GM23338 (cell line): Measurements from ENCODE around the gene MYO3B. TPM values are rescaled to one million over a fixed set of nuclear protein-coding genes. Genes with fewer than 3 reads are reported as not detected.

ENCODE experiments used
- ATAC-seq: fragments of 200-7000 bp; cut with Tn5 transposase; 3 replicates; pipeline ENCODE4 v1.9.1; 2020
- DNase-seq: peaks from one replicate; pipeline ENCODE4 v3.0.0-alpha.2; 2015; ENCODE audit warnings: low spot score
- H2AFZ ChIP-seq: fragments of 200-600 bp; sonication (generic); 2 replicates; pipeline ENCODE4 v1.8.0; 2016; ENCODE audit warnings: antibody characterized with exemption, mild to moderate bottlenecking, moderate library complexity
- H3F3A ChIP-seq: fragments of 200-600 bp; sonication (generic); replicated peaks from 2 replicates; pipeline ENCODE4 v1.8.0; 2017; ENCODE audit warnings: antibody characterized with exemption, mixed run types, low read depth
- H3K27ac ChIP-seq: fragments of 200-600 bp; sonication (generic); 2 replicates; pipeline ENCODE4 v1.6.1; 2016; ENCODE audit warnings: low read depth
- H3K27me3 ChIP-seq: fragments of 200-600 bp; sonication (generic); 2 replicates; pipeline ENCODE4 v1.8.0; 2016; ENCODE audit warnings: mild to moderate bottlenecking, mixed run types, moderate library complexity; ENCODE audit not compliant: insufficient read depth
- H3K36me3 ChIP-seq: fragments of 200-600 bp; sonication (generic); 2 replicates; pipeline ENCODE4 v1.8.0; 2016; ENCODE audit warnings: mild to moderate bottlenecking; ENCODE audit not compliant: insufficient read depth
- H3K4me1 ChIP-seq: fragments of 200-600 bp; sonication (generic); 2 replicates; pipeline ENCODE4 v1.8.0; 2016; ENCODE audit warnings: mild to moderate bottlenecking, moderate library complexity; ENCODE audit not compliant: insufficient read depth
- H3K4me2 ChIP-seq: fragments of 200-600 bp; sonication (generic); 2 replicates; pipeline ENCODE4 v1.7.1; 2017; ENCODE audit warnings: mixed run types
- H3K4me3 ChIP-seq: fragments of 200-600 bp; sonication (generic); 2 replicates; pipeline ENCODE4 v1.6.1; 2016; ENCODE audit warnings: mixed run types
- H3K79me2 ChIP-seq: fragments of 200-600 bp; sonication (generic); replicated peaks from 2 replicates; pipeline ENCODE4 v1.8.0; 2017; ENCODE audit warnings: mild to moderate bottlenecking; ENCODE audit not compliant: insufficient read depth
- H3K9me2 ChIP-seq: fragments of 200-600 bp; sonication (generic); 2 replicates; pipeline ENCODE4 v1.8.0; 2017; ENCODE audit not compliant: insufficient read depth
- H4K20me1 ChIP-seq: fragments of 200-600 bp; sonication (generic); replicated peaks from 2 replicates; pipeline ENCODE4 v1.8.0; 2017; ENCODE audit warnings: mild to moderate bottlenecking; ENCODE audit not compliant: insufficient read depth
- H3K27ac Mint-ChIP-seq: 2 replicates; pipeline ENCODE4 v1.8.0; 2020; ENCODE audit warnings: inconsistent platforms, mild to moderate bottlenecking, moderate library complexity, mixed read lengths
- H3K27me3 Mint-ChIP-seq: 3 replicates; pipeline ENCODE4 v1.8.0; 2022; ENCODE audit warnings: low read depth, mild to moderate bottlenecking, moderate library complexity, mixed read lengths, inconsistent platforms; ENCODE audit not compliant: insufficient read depth, poor library complexity
- H3K36me3 Mint-ChIP-seq: 3 replicates; pipeline ENCODE4 v1.8.0; 2021; ENCODE audit warnings: low read depth, mild to moderate bottlenecking, inconsistent platforms, moderate library complexity, mixed read lengths
- H3K4me1 Mint-ChIP-seq: 3 replicates; pipeline ENCODE4 v1.8.0; 2020; ENCODE audit warnings: mild to moderate bottlenecking, inconsistent platforms, mixed read lengths
- H3K4me3 Mint-ChIP-seq: 3 replicates; pipeline ENCODE4 v1.8.0; 2021; ENCODE audit warnings: moderate library complexity, mild to moderate bottlenecking, inconsistent platforms, mixed read lengths
- H3K9me3 Mint-ChIP-seq: 3 replicates; pipeline ENCODE4 v1.8.0; 2020; ENCODE audit warnings: moderate library complexity, mild to moderate bottlenecking, inconsistent platforms, mixed read lengths
- CREB1 ChIP-seq: fragments of 250-450 bp; sonication (Bioruptor Pico); IDR thresholded peaks from 2 replicates; pipeline ENCODE4 v1.5.0; 2020; ENCODE audit warnings: low read depth, mild to moderate bottlenecking, moderate library complexity
- JUNB ChIP-seq: IDR thresholded peaks from one replicate; pipeline ENCODE4 v1.6.1; 2016; ENCODE audit warnings: antibody characterized with exemption; ENCODE audit not compliant: unreplicated experiment
- POLR2AphosphoS5 ChIP-seq: IDR thresholded peaks from 2 replicates; pipeline ENCODE4 v1.6.1; 2016; ENCODE audit warnings: antibody characterized with exemption, low read depth
- STAT1 ChIP-seq: IDR thresholded peaks from one replicate; pipeline ENCODE4 v1.6.1; 2016; ENCODE audit warnings: antibody characterized with exemption; ENCODE audit not compliant: unreplicated experiment
- ZNF114 ChIP-seq: fragments of 250-450 bp; sonication (Bioruptor Pico); IDR thresholded peaks from 2 replicates; pipeline ENCODE4 v1.5.0; 2020; ENCODE audit warnings: mild to moderate bottlenecking, moderate library complexity
- ZNF331 ChIP-seq: fragments of 250-450 bp; sonication (Bioruptor Pico); IDR thresholded peaks from 2 replicates; pipeline ENCODE4 v1.5.0; 2020; ENCODE audit warnings: low read depth, mild to moderate bottlenecking, moderate library complexity
- polyA plus RNA-seq: library from polyadenylated mRNA; unstranded; fragments of >200 nt; fragmentation: Nextera tagmentation; extraction: Ambion mirVana; gene quantifications from 2 replicates; pipeline ENCODE4 v1.2.1, GENCODE V29; 2016
- total RNA-seq: library from RNA; depleted of rRNA; stranded (reverse); fragments of >200 nt; shearing (Covaris generic); gene quantifications from 2 replicates; pipeline ENCODE4 v1.2.3, GENCODE V29; 2014
- TF ChIP-seq, protein P1 (sequence below): IDR thresholded peaks from one replicate; pipeline ENCODE4 v1.6.1; 2018; ENCODE audit warnings: antibody characterized with exemption; ENCODE audit not compliant: unreplicated experiment
- TF ChIP-seq, protein P2 (sequence below): IDR thresholded peaks from 2 replicates; pipeline ENCODE4 v1.6.1; 2016; ENCODE audit warnings: antibody characterized with exemption
- TF ChIP-seq, protein P3 (sequence below), 2 experiments: fragments of 200-600 bp in 1 of 2; sonication (generic) in 1 of 2; conservative IDR thresholded peaks; 2 replicates each; pipeline versions ENCODE4 v1.5.1 to v1.6.1; 2016 to 2017; ENCODE audit warnings: antibody characterized with exemption in 2 of 2, low read depth in 2 of 2, mild to moderate bottlenecking in 2 of 2, moderate library complexity in 1 of 2

The MYO3B gene
- total and polyA plus RNA-seq, 2 experiments from 2014 or later, result 0.42 TPM; not detected in 1

DNA sequence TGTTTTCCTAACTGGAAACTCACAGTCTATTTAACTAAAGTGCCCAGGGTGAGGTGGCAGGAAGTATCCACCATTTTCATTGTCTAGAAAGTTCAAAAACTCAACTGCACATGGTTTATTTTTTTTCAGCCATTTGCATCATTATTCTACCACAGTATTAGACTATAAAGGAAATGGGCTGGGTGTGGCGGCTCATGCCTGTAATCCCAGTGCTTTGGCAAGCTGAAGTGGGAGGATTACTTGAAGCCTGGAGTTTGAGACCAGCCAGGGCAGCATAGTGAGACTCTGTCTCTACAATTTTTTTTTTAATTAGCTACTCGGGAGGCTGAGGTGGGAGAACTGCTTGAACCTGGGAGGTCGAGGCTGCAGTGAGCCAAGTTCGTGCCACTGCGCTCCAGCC is 213.8 kb downstream of the MYO3B start:
- no peak for ATAC-seq
- TF ChIP-seq STAT1 (no peak), ZNF114 (no peak), CREB1 (CRISPR knock-in tag) (no peak)
- TF ChIP-seq, protein P1, sequence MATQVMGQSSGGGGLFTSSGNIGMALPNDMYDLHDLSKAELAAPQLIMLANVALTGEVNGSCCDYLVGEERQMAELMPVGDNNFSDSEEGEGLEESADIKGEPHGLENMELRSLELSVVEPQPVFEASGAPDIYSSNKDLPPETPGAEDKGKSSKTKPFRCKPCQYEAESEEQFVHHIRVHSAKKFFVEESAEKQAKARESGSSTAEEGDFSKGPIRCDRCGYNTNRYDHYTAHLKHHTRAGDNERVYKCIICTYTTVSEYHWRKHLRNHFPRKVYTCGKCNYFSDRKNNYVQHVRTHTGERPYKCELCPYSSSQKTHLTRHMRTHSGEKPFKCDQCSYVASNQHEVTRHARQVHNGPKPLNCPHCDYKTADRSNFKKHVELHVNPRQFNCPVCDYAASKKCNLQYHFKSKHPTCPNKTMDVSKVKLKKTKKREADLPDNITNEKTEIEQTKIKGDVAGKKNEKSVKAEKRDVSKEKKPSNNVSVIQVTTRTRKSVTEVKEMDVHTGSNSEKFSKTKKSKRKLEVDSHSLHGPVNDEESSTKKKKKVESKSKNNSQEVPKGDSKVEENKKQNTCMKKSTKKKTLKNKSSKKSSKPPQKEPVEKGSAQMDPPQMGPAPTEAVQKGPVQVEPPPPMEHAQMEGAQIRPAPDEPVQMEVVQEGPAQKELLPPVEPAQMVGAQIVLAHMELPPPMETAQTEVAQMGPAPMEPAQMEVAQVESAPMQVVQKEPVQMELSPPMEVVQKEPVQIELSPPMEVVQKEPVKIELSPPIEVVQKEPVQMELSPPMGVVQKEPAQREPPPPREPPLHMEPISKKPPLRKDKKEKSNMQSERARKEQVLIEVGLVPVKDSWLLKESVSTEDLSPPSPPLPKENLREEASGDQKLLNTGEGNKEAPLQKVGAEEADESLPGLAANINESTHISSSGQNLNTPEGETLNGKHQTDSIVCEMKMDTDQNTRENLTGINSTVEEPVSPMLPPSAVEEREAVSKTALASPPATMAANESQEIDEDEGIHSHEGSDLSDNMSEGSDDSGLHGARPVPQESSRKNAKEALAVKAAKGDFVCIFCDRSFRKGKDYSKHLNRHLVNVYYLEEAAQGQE, result no peak
- Histone ChIP-seq H4K20me1 (no peaks in the 10 kb centered on the region), H2AFZ (no peak overlapping the region), H3K36me3 (no peaks in the 10 kb centered on the region), H3K27ac (no peak overlapping the region), H3K9me2 (peaks cover 3% of the 10 kb centered on the region; the same call in 1 of the 2 replicates), H3K4me1 (no peaks in the 10 kb centered on the region), H3K27me3 (no peaks in the 10 kb centered on the region), H3K4me2 (no peak overlapping the region), H3F3A (no peaks in the 10 kb centered on the region), H3K4me3 (no peak overlapping the region), H3K79me2 (no peaks in the 10 kb centered on the region)
- Mint-ChIP-seq H3K4me1 (peaks cover 6% of the 10 kb centered on the region; the same call in 2 of the 3 replicates), H3K9me3 (no peaks in the 10 kb centered on the region), H3K27me3 (no peaks in the 10 kb centered on the region), H3K27ac (no peak overlapping the region), H3K36me3 (no peaks in the 10 kb centered on the region), H3K4me3 (no peak overlapping the region)
- DNase-seq, result no peak

DNA sequence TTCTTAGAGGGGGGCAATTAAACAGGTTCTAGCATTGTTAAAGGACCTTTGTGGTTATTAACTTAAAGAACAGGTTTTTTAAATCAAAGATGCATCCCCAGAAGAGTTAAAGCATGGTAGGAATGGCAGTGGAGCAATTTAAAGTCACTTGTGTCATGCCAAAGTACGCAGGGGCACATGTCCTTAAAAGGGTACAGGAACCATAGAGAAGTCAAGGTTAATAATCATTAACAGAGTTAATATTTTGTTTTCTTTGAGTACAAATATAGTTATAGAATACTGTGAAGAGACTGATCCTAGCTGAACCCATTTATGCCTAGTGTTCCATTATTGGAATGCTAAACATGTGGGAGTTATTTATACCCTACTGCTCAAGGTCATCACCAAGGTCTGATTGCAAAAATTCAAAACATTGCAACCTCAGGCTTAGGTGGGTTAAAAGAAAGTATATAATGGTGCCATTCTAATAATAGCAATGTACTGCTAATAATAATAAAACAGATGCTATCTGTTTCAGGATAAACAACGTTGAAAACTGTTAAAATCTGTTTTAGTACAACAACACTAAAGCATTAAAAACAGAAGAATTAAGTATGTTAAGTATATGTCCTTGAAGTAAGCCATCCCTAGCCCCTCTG is 216.0 kb downstream of the MYO3B start:
- Histone ChIP-seq H3K4me1 (no peaks in the 10 kb centered on the region), H3K27ac (no peak overlapping the region), H3K9me2 (peaks cover 3% of the 10 kb centered on the region; the same call in 1 of the 2 replicates), H3K36me3 (no peaks in the 10 kb centered on the region), H3K79me2 (no peaks in the 10 kb centered on the region), H4K20me1 (no peaks in the 10 kb centered on the region), H3K27me3 (no peaks in the 10 kb centered on the region), H3K4me3 (no peak overlapping the region), H3K4me2 (no peak overlapping the region), H3F3A (no peaks in the 10 kb centered on the region), H2AFZ (no peak overlapping the region)
- Mint-ChIP-seq H3K4me1 (peaks cover 6% of the 10 kb centered on the region; the same call in 2 of the 3 replicates), H3K27ac (no peak overlapping the region), H3K4me3 (no peak overlapping the region), H3K27me3 (no peaks in the 10 kb centered on the region), H3K36me3 (no peaks in the 10 kb centered on the region), H3K9me3 (no peaks in the 10 kb centered on the region)
- DNase-seq, result no peak
- no peak for ATAC-seq
- no peak for TF ChIP-seq JUNB
- TF ChIP-seq, protein P2, sequence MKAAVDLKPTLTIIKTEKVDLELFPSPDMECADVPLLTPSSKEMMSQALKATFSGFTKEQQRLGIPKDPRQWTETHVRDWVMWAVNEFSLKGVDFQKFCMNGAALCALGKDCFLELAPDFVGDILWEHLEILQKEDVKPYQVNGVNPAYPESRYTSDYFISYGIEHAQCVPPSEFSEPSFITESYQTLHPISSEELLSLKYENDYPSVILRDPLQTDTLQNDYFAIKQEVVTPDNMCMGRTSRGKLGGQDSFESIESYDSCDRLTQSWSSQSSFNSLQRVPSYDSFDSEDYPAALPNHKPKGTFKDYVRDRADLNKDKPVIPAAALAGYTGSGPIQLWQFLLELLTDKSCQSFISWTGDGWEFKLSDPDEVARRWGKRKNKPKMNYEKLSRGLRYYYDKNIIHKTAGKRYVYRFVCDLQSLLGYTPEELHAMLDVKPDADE, result no peak
- TF ChIP-seq ZNF331 (CRISPR knock-in tag), result no peak
- TF ChIP-seq, protein P3, sequence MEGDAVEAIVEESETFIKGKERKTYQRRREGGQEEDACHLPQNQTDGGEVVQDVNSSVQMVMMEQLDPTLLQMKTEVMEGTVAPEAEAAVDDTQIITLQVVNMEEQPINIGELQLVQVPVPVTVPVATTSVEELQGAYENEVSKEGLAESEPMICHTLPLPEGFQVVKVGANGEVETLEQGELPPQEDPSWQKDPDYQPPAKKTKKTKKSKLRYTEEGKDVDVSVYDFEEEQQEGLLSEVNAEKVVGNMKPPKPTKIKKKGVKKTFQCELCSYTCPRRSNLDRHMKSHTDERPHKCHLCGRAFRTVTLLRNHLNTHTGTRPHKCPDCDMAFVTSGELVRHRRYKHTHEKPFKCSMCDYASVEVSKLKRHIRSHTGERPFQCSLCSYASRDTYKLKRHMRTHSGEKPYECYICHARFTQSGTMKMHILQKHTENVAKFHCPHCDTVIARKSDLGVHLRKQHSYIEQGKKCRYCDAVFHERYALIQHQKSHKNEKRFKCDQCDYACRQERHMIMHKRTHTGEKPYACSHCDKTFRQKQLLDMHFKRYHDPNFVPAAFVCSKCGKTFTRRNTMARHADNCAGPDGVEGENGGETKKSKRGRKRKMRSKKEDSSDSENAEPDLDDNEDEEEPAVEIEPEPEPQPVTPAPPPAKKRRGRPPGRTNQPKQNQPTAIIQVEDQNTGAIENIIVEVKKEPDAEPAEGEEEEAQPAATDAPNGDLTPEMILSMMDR (conservative IDR thresholded peaks at IDR 0.05; ENCODE audit: low read depth in 2 of 2), result no peak
- no peak for TF ChIP-seq POLR2AphosphoS5
